HTERT RPE-1 (cell line): ENCODE measurements around the gene SLC35F2.
"Not testable (repeated sequence)": the region's sequence is repeated elsewhere in the genome, so short reads cannot be mapped to it uniquely, and the experiment has no call there.

Experiments
- in situ Hi-C: fragments of 300-500 bp; cut with MboI; formaldehyde crosslinking; loops from 4 replicates; pipeline ENCODE4 v1.14.3; 2020; ENCODE audit warnings: low sequenced_read_pairs

SLC35F2 gene

GRCh38 chr11:107791343-107792048 lies 67.1 kb downstream of the SLC35F2 start:
- in situ Hi-C loops: no loop called here

DNA sequence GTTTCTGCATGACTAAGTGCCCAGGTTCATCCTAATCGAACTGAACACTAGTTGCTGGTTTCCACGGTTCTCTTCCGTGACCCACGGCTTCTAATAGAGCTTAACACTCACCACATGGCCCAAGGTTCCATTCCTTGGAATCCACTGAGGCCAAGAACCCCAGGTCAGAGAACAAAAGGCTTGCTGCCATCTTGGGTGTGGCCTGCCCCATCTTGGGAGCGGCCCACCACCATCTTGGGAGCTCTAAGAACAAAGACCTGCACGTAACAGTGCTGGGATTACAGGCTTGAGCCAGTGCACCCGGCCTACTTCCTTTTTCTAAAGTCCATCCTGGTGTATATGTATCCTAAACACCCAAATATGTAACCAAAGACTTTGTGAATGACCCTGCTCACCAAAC lies 68.8 kb downstream of the SLC35F2 start:
- in situ Hi-C loops: no loop called here

DNA sequence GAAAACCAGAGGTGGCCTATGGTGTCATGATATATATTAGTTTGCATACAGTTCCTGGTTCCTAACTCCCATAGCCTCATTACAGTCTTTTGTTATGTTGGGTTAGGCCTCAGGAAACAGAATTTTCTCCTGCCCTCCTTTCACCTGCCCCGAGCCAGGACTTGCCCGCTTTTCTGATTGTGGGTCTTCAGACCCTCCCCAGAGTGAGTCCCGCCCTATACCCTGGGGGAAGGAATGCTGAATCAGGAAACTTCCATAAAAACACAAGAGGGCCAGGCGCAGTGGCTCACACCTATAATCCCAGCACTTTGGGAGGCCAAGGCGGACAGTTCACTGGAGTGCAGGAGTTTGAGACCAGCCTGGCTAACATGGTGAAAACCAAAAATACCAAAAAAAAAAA lies 70.9 kb downstream of the SLC35F2 start:
- in situ Hi-C loops: no loop called here

- in situ Hi-C loops: no loop called here
These were observed 73.2 kb downstream of the SLC35F2 start for GRCh38 chr11:107785401-107785800.

GRCh38 chr11:107783121-107783520 lies 75.5 kb downstream of the SLC35F2 start:
- in situ Hi-C loops: no loop called here

DNA sequence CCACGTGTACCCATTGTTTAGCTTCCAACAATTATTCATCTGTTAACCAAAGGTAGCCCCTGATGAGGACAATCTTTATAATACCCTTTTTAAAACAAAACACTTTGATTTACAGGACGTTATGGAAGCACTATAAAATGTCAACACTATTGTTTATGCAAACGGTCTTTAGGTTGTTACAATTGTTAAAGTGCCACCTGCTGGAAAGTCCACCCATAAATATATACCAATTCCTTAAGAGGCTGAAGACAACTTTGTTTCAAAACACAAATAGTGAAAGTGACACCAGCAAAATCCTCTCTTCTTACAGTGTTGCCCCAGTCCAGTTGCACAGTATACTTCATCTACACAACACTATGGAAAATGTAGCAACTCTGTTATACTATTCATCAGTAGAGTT lies 77.8 kb downstream of the SLC35F2 start:
- in situ Hi-C loops: no loop called here

DNA sequence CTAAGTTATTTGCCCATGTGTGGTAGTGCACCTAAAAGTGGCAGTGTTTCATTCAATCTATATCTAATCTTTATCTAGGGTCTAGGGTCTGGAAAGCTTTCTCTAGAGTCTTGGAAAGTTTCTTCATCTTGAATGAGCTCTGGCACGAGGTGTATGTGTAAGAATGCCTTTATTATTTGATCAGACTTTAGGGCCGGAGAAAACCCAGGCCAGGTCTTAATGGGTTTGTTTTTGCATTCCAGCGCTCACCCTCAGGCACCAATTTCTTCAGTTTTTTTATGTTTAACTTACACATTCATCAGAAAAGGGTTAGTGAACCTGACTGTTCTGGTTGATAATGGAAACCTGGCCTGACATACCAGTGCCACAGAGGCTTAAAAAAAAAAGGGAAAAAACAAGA lies 78.5 kb downstream of the SLC35F2 start:
- in situ Hi-C loops: no loop called here

DNA sequence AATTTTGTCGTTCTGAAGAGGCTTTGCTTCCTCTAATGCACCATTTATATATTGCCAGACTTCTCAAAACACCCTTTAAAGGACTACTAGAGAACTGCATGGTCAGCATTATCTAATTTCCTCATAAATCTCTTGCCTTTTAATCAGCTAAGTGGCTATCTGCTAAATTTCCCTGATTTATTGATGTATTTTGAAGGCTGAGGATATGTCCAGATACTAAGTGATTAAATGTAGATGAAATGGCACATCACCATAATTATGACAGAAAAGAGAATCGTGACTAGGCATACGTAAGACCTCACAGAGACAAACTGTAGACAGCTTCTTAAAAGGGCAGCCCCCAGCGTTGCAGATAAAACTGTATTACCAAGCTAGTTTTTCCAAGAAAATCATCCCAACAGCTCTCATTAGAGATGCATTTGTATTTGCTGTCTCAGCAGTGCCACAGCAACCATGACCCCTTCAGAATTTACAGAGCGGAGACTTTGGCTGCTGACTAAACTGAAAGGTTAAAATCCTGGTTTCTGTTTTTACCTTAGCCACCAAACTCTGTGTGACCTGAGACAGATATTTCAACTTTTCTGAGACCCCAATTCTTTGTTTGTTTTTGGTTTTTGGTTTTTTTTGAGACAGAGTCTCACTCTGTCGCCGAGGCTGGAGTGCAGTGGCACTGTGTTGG lies 79.6 kb downstream of the SLC35F2 start:
- in situ Hi-C loops: no loop called here

DNA sequence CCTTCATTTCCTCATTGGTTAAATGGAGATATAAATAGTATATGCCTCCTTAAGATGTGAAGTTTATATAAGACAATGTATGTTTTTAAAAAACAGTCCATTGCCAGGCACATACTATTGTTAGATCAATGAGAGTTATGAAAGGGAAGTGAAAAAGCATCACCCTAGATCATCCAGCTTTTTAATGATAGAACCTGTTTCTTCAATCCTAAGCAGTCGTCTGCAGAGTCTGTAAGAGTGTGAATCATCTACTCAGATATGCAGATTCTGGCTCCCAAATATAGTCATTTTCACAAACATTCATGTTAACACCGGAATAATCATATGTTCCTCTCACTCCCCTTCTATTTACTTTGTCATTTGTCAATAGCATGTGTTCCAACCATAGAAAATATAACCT lies 81.5 kb downstream of the SLC35F2 start:
- in situ Hi-C loops: no loop called here

GRCh38 chr11:107776062-107776461 lies 82.5 kb downstream of the SLC35F2 start:
- in situ Hi-C loops: no loop called here

DNA sequence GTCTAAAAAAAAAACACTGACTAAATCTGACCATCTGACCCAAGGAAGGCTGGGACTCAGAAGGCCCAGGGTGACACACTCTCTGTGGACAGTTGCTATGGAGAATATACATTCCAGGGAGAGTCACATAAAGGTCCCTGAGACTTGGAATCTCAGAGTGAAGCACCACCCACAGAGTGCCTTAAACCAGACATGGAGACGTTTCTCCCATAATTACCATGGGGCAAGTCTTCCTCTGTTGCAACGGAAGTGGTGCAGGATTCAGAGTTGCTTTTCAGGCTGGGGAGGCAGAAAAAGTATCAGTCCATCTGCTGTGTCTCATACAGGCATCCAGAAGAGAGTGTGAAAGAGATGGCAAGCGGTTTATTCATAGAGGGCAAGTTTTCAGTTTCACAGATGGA lies 88.0 kb downstream of the SLC35F2 start:
- in situ Hi-C loops: no loop called here

DNA sequence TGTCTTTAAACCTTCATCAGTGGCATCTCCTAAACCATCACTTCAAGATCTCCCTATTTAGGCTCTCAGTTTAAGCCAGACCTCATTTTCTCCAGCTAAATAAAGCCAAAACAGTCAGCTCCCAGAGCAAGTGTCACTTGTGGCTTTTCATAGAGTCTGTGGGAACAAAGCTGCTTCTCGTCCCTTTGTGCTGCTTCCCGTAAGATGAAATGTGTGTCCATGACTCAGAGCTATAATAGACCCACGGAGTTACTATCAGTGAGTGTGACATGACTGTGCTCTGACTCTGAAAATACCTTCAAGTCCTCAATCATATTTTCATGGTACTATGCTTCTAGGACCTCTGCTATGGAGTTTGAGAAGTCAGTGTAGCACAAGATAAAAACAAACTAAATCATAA lies 89.4 kb downstream of the SLC35F2 start:
- in situ Hi-C loops: no loop called here

- in situ Hi-C loops: not testable (repeated sequence)
These were observed 99.8 kb downstream of the SLC35F2 start for GRCh38 chr11:107758719-107759355.

DNA sequence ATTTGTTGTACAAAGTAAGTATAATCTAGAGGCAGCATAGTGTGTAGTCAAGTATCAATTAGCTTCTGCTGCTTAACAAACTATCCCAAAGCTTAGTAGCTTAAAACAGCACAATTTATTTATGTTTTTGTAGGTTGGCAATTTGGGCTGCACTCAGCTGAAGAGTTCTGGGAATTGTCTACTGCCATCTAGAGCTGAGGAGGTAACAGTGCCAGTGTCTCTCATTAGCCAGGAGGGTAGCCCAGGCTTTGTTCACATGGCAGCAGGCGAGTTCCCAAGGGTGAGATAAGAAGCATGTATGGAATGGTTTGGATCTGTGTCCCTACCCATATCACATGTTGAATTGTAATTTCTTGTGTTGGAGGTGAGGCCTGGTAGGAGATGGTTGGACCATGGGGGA lies 100.9 kb downstream of the SLC35F2 start:
- in situ Hi-C loops: no loop called here

GRCh38 chr11:107756553-107756952 lies 102.0 kb downstream of the SLC35F2 start:
- in situ Hi-C loops: no loop called here

DNA sequence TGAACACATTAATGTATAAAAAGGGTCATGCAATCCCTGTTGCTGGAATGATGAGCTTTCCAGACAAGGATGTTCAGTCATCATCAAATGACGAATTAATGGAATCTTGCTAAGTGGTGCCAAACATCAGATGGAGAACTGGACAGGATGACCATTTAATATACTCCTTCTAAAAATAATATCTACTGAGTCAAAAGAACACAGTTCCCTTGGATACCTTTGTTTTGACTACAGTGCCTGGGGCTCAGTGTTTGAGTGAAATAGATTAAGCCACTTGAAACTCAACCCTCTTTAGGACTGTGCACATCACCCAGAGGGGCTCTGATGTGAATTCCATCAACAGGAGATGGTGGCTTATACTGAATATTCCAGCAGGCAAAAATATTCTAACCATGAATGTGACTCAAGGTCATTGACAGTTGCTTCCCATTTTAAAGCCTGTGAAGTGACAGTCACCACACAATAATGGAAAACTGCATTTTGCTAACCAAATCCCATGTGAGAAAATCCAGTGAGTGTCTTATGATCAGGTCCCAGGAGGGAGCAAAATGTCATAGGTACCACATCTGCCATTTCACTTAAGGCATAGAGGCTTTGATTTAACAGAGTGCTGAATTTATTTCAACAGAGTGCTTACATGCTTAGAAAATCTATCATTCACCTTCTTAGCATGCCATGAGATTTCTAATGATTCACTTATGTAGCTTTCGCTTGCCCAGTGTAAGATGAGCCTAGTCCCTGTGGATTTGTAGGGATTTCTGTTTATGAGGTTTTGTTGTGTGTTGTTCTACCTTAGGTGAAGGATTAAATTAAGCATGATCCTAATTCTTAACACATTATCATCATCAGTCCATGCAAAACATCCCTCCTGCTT lies 105.4 kb downstream of the SLC35F2 start:
- in situ Hi-C loops: no loop called here

GRCh38 chr11:107752508-107752907 lies 106.1 kb downstream of the SLC35F2 start:
- in situ Hi-C loops: no loop called here

- in situ Hi-C loops: no loop called here
These were observed 107.5 kb downstream of the SLC35F2 start for GRCh38 chr11:107751082-107751481.

GRCh38 chr11:107750313-107750712 lies 108.3 kb downstream of the SLC35F2 start:
- in situ Hi-C loops: no loop called here

DNA sequence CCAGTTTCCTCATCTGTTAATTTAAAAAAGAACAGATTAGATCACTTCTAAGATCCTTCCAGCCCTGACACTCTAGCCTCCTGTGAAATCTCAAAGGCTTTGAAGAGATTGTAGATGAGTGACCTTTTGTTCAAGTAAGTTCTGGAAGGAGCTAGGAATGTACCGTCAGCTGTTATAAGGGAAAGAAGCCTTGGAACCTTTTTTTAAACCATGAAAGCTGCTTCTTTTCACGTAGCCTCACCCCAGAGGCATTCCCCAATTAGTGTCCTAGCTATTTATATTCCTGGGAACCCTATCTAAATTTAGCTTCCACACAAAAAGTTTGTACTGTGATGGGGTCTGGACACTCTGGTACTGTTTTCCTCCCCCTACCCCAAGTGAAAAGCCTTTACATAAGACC lies 111.0 kb downstream of the SLC35F2 start:
- in situ Hi-C loops: no loop called here

DNA sequence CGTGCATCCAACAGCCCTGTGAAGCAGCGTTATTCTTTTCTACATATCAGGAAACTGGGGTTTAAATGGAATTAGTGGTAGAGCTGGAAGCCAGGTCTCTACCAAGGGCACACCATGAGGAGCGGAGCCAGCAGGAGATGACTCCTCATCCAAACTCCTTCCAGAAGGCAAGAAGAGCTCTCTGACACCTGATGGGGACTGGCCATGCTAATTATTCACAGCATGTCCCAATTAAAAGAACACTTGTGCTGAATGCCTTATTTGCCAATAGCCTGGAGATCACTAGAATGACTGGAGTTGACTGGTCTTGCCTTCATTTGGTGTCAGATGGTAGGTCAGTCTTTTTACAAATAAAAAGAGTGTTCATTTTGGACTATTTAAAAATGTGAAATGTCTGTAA lies 113.9 kb downstream of the SLC35F2 start:
- in situ Hi-C loops: no loop called here
